Measurements from ENCODE around the gene POLN.
"Not testable (repeated sequence)": the region's sequence is repeated elsewhere in the genome, so short reads cannot be mapped to it uniquely, and the experiment has no call there.

The POLN gene

DNA sequence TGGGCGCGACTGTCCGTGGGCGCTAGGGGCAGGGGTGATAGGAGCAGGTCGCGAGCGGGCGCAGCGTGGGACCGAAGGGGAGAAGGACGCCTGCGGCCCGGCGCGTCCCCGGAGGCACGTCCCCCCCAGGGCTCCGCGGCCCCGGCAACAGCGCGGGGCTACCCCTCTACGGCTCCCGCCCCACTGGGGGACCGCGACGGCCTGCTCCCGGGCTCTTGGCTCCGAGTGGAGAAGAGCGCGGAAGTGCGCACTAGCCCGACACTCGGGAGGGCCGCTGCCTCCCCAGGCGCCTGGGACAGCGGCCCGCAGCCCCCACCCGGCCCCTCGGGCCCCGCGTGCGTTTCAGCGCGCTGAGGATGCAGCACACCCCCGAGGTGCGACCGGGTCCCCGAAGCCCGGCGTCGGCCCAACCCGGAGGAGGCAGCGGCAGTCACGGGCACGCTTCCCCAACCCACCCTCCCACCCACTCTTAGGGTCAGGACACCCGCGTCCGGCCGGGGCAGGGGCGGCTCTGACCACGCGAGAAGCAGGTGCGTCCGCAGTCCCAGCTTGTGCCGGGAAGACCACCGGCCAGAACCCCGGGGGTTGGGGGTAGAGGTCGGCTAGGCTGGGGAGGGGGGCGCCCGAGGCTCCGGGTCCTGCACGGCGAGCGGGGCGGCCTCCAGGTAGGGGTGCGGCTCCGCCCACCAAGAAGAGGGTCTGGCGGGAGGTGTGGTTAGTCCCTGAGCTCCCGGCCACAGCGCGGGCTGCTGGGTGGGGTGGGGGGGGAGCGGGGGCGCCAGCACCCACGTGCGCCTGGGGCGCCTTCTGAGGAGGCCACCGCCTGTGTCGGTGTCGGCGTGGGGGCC, 201.3 kb downstream of the POLN start:
- no peak for DNase-seq (ENCODE audit: low read depth)

DNA sequence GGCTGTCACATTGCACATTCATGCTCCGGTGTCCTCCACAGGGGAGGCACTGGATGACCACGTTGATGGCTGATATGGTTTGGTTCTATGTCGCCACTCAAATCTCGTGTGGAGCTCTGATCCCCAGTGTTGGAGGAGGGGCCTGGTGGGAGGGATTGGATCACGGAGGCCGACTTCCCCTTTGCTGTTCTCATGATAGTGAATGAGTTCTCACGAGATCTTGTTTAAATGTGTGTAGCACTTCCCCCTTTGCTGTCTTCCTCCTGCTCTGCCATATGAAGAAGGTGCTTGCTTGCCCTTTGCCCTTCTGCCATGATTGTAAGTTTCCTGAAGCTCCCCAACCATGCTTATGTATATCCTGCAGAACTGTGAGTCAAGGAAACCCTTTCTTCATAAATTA, 205.1 kb downstream of the POLN start:
- no peak for DNase-seq (ENCODE audit: low read depth)

DNA sequence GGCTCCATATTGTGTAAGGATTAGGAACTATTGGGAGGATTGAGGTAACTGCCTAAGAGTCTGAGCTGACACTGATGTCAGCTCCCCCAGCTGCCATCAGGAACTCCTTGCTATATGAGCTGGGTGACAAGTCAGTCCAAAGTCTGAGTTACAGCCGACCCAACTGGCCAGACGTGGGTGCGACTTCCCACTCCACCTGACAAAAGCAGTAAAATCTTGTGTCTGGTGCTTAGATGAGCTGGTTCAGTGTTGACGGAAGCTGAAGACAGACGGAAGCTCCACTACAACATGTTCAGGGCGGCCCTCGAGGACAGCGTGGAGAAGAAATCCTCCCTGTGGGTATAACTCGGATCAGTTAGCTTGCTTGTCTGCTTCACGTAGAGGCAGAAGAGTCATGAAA, 205.6 kb downstream of the POLN start:
- no peak for DNase-seq (ENCODE audit: low read depth)

DNA sequence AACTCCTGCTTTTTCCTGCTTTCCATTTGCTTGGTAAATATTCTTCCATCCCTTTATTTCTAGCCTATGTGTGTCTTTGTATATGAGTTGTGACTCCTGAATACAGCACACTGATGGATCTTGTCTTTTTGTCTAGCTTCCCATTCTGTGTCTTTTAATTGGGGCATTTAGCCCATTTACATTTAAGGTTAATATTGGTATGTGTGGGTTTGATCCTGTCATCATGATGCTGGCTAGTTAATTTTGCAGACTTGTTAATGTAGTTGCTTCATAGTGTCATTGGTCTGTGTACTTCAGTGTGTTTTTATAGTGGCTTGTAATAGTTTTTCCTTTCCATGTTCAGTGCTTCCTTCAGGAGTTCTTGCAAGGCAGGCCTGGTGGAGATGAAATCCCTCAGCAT, 210.8 kb downstream of the POLN start:
- DNase-seq (ENCODE audit: low read depth): not testable (repeated sequence)

DNA sequence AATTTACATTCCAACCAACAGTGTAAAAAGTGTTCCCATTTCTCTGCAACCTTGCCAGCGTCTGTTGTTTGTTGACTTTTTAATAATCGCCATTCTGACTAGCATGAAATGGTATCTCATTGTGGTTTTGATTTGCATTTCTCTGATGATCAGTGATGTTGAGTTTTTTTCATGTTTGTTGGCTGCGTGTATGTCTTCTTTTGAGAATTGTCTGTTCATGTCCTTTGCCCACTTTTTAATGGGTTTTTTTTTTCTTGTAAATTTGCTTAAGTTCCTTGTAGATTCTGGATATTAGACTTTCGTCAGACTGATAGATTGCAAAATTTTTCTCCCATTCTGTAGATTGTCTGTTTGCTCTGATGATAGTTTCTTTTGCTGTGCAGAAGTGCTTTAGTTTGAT, 214.8 kb downstream of the POLN start:
- not testable (repeated sequence) for DNase-seq (ENCODE audit: low read depth)

DNA sequence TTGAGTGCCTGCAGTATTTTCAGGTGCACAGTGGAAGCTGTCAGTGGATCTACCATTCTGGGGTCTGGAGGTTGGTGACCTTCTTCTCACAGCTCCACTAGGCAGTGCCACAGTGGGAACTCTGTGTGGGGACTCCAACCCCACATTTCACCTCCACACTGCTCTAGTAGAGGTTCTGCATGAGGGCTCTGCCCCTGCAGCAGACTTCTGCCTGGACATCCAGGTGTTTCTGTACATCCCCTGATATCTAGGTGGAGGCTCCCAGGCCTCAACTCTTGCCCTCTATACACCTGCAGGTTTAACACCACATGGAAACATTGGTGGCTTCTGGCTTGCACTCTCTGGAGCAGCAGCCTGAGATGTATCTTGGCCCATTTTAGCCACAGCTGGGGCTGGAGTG, 216.1 kb downstream of the POLN start:
- DNase-seq (ENCODE audit: low read depth): no peak

DNA sequence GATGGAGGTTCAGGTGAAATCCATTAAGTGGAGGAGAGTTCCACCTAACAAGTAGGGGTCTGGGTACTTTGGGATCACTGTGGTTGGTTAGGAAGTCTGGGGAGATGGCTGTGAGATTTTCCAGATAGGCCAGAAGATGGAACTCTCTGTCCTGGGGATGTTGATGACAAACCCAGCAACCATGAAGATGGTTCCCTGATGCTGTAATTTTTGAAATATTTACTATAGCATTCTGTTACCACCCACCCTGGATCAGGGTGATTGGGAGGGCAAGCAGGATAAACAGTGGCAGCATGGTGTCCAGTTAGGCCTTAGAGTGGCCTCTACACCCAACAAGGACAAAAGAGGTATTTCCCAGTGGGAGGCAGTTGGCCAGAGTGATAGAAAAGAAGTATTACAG, 217.2 kb downstream of the POLN start:
- DNase-seq (ENCODE audit: low read depth): no peak

All from non-pigmented ciliary epithelial cell (primary cell).